ENCODE data around the gene PLEK.
"Not testable (repeated sequence)": the region's sequence is repeated elsewhere in the genome, so short reads cannot be mapped to it uniquely, and the experiment has no call there.

Gene PLEK

GRCh38 chr2:68384485-68385107 is 19.5 kb downstream of the PLEK start:
- DNase-seq (ENCODE audit: low read depth, low spot score): no peak

GRCh38 chr2:68385220-68385906 is 20.3 kb downstream of the PLEK start:
- no peak for DNase-seq (ENCODE audit: low read depth, low spot score)

- no peak for DNase-seq (ENCODE audit: low read depth, low spot score)
These were observed 20.8 kb downstream of the PLEK start for GRCh38 chr2:68385907-68386287.

GRCh38 chr2:68386365-68386764 is 21.3 kb downstream of the PLEK start:
- DNase-seq (ENCODE audit: low read depth, low spot score): no peak

- DNase-seq (ENCODE audit: low read depth, low spot score): no peak
These were observed 22.6 kb downstream of the PLEK start for GRCh38 chr2:68387408-68388350.

GRCh38 chr2:68388358-68388757 is 23.3 kb downstream of the PLEK start:
- no peak for DNase-seq (ENCODE audit: low read depth, low spot score)

GRCh38 chr2:68388772-68389171 is 23.7 kb downstream of the PLEK start:
- no peak for DNase-seq (ENCODE audit: low read depth, low spot score)

- DNase-seq (ENCODE audit: low read depth, low spot score): no peak
These were observed 25.0 kb downstream of the PLEK start for GRCh38 chr2:68390114-68390513.

GRCh38 chr2:68390586-68390985 is 25.5 kb downstream of the PLEK start:
- no peak for DNase-seq (ENCODE audit: low read depth, low spot score)

GRCh38 chr2:68391099-68391498 is 26.0 kb downstream of the PLEK start:
- no peak for DNase-seq (ENCODE audit: low read depth, low spot score)

- no peak for DNase-seq (ENCODE audit: low read depth, low spot score)
These were observed 26.8 kb downstream of the PLEK start for GRCh38 chr2:68391869-68392268.

GRCh38 chr2:68396093-68396492 is 31.0 kb downstream of the PLEK start:
- no peak for DNase-seq (ENCODE audit: low read depth, low spot score)

GRCh38 chr2:68397704-68398263 is 32.7 kb downstream of the PLEK start:
- not testable (repeated sequence) for DNase-seq (ENCODE audit: low read depth, low spot score)

GRCh38 chr2:68403199-68403644 is 38.1 kb downstream of the PLEK start:
- DNase-seq (ENCODE audit: low read depth, low spot score): no peak

- DNase-seq (ENCODE audit: low read depth, low spot score): no peak
These were observed 39.1 kb downstream of the PLEK start for GRCh38 chr2:68404164-68404563.

- no peak for DNase-seq (ENCODE audit: low read depth, low spot score)
These were observed 40.1 kb downstream of the PLEK start for GRCh38 chr2:68404893-68405799.

- no peak for DNase-seq (ENCODE audit: low read depth, low spot score)
These were observed 46.5 kb downstream of the PLEK start for GRCh38 chr2:68411397-68412126.

GRCh38 chr2:68412127-68412819 is 47.2 kb downstream of the PLEK start:
- no peak for DNase-seq (ENCODE audit: low read depth, low spot score)

GRCh38 chr2:68413466-68413865 is 48.4 kb downstream of the PLEK start:
- no peak for DNase-seq (ENCODE audit: low read depth, low spot score)

- no peak for DNase-seq (ENCODE audit: low read depth, low spot score)
These were observed 49.4 kb downstream of the PLEK start for GRCh38 chr2:68414452-68414851.

Measured in activated CD4-positive, CD25-positive, alpha-beta regulatory T cell treated with anti-CD3 and anti-CD28 coated beads, Interleukin-2, amount 50 U/mL, for 16 hours (primary cell).